Keratinocyte (primary cell): ENCODE results near the gene NEK9. TPM values are rescaled to one million over a fixed set of nuclear protein-coding genes. Genes with fewer than 3 reads are reported as not detected.

ENCODE experiments used
- DNase-seq: peaks from one replicate; pipeline ENCODE4 v3.0.0-alpha.2; 2011; ENCODE audit warnings: low read depth, missing footprints, low spot score
- FAIRE-seq: peaks from 2 replicates; lab custom pipeline; 2011; peaks lifted over from hg19 to GRCh38; lab: Jason Lieb, UNC
- H2AFZ ChIP-seq: 2 replicates; pipeline ENCODE4 v1.6.0; 2012; ENCODE audit warnings: low read length, control low read depth, inconsistent platforms; ENCODE audit not compliant: control insufficient read depth
- H3K27ac ChIP-seq: 2 replicates; pipeline ENCODE4 v1.5.1; 2011; ENCODE audit warnings: low read length; ENCODE audit not compliant: control insufficient read depth, insufficient read depth
- H3K27me3 ChIP-seq: 3 replicates; pipeline ENCODE4 v1.6.0; 2011; ENCODE audit warnings: low read length; ENCODE audit not compliant: control insufficient read depth, insufficient read depth; ENCODE audit errors: extremely low read depth
- H3K36me3 ChIP-seq, 2 experiments: 2 replicates in 1 of 2; 3 replicates in 1 of 2; pipeline ENCODE4 v1.5.1; 2011; ENCODE audit warnings: low read length in 2 of 2, mild to moderate bottlenecking in 1 of 2; ENCODE audit not compliant: control insufficient read depth in 2 of 2, insufficient read depth in 2 of 2; ENCODE audit errors: extremely low read depth in 1 of 2
- H3K4me1 ChIP-seq: 3 replicates; pipeline ENCODE4 v1.5.1; 2011; ENCODE audit warnings: low read length; ENCODE audit not compliant: control insufficient read depth, insufficient read depth; ENCODE audit errors: extremely low read depth
- H3K4me2 ChIP-seq: 3 replicates; pipeline ENCODE4 v1.6.0; 2011; ENCODE audit warnings: low read depth, low read length; ENCODE audit not compliant: control insufficient read depth, insufficient read depth; ENCODE audit errors: extremely low read depth
- H3K4me3 ChIP-seq, 3 experiments: fragments of 200-600 bp in 1 of 3; sonication (generic) in 1 of 3; 2 replicates in 2 of 3; 3 replicates in 1 of 3; pipeline ENCODE4 v1.5.1; 2011 to 2016; ENCODE audit warnings: low read length in 3 of 3, mild to moderate bottlenecking in 3 of 3, control low read depth in 2 of 3, inconsistent platforms in 1 of 3, low read depth in 1 of 3, mixed read lengths in 1 of 3, mixed run types in 1 of 3, moderate library complexity in 1 of 3; ENCODE audit not compliant: control insufficient read depth in 2 of 3, insufficient read depth in 2 of 3; ENCODE audit errors: extremely low read depth in 1 of 3
- H3K79me2 ChIP-seq: 2 replicates; pipeline ENCODE4 v1.6.0; 2012; ENCODE audit warnings: low read length; ENCODE audit not compliant: control insufficient read depth, insufficient read depth
- H3K9ac ChIP-seq: 3 replicates; pipeline ENCODE4 v1.6.0; 2011; ENCODE audit warnings: low read length; ENCODE audit not compliant: control insufficient read depth, insufficient read depth; ENCODE audit errors: extremely low read depth
- H3K9me1 ChIP-seq: 3 replicates; pipeline ENCODE4 v1.6.0; 2011; ENCODE audit warnings: low read length; ENCODE audit not compliant: control insufficient read depth, insufficient read depth; ENCODE audit errors: extremely low read depth
- H3K9me3 ChIP-seq: 2 replicates; pipeline ENCODE4 v1.5.1; 2012; ENCODE audit warnings: low read depth, low read length; ENCODE audit not compliant: control insufficient read depth
- H4K20me1 ChIP-seq: 3 replicates; pipeline ENCODE4 v1.6.0; 2011; ENCODE audit warnings: low read length; ENCODE audit not compliant: control insufficient read depth, insufficient read depth; ENCODE audit errors: extremely low read depth
- EZH2 ChIP-seq: IDR thresholded peaks from one replicate; pipeline ENCODE4 v1.6.1; 2012; ENCODE audit warnings: inconsistent platforms, mild to moderate bottlenecking, low read length, moderate library complexity
- dilution Hi-C: fragments of 300-500 bp; cut with MboI; formaldehyde crosslinking; loops from one replicate; pipeline ENCODE4 v1.7.0; 2020; ENCODE audit warnings: low sequenced_read_pairs; ENCODE audit not compliant: extremely low pct_ligation_motif_present
- polyA plus RNA-seq, 5 experiments: library from polyadenylated mRNA; depleted of rRNA in 3 of 5; stranded (reverse) in 3 of 5; stranded (forward) in 1 of 5; unstranded in 1 of 5; fragments of >200 nt; gene quantifications; 1 replicate in 1 of 5; 2 replicates in 3 of 5; 3 replicates in 1 of 5; pipeline versions ENCODE4 v1.2.1 to v1.2.3, GENCODE V29; 2011 to 2012; ENCODE audit warnings: missing spikeins in 2 of 5, low read depth in 1 of 5, low replicate concordance in 1 of 5
- TF ChIP-seq, protein P1 (sequence below), 3 experiments: IDR thresholded peaks in 1 of 3; conservative IDR thresholded peaks in 1 of 3; optimal IDR thresholded peaks in 1 of 3; 2 replicates in 2 of 3; 3 replicates in 1 of 3; pipeline versions ENCODE3 to v1.5.1; 2011; ENCODE audit warnings: low read length in 3 of 3, mild to moderate bottlenecking in 3 of 3, moderate library complexity in 2 of 3, control low read depth in 1 of 3, inconsistent platforms in 1 of 3; ENCODE audit not compliant: insufficient read depth in 2 of 3; ENCODE audit errors: extremely low read depth in 1 of 3

Gene NEK9
- polyA plus RNA-seq, 1 donor (not counting 4 experiments of a cell fraction or from before 2014, with no cell fraction given), result 43.7 TPM

DNA sequence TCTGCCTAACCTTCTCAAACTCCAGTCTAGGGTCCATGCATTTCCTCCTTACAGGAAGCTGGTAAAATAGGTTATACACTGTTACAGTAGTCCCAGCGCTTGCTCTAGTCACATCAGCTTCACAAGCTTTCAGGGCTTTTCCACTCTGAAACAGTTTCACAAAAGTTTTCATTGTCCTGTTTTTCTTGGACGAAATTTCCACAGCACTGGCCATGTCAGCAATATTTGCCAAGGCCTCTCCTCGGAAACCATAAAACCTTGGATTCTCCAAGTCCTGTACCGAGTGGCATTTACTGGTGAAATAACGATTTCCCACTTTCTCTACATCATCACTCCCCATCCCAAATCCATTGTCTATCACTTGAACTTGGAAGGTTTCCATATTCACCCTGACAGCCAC is 77.7 kb downstream of the NEK9 start:
- dilution Hi-C loops, result no loop called here
- Histone ChIP-seq H3K4me1 (peaks cover 23% of the 10 kb centered on the region), H3K27ac (no peak overlapping the region), H3K4me2 (no peak overlapping the region), H3K9ac (no peak overlapping the region), H3K4me3 (no peak overlapping the region), H3K9me3 (no peaks in the 10 kb centered on the region), H4K20me1 (no peaks in the 10 kb centered on the region), H3K9me1 (no peaks in the 10 kb centered on the region), H3K79me2 (peaks cover 3% of the 10 kb centered on the region), H3K27me3 (no peaks in the 10 kb centered on the region), H3K36me3 (peaks cover 3 to 8% of the 10 kb centered on the region in 2 experiments), H2AFZ (no peak overlapping the region)
- DNase-seq (no peak), FAIRE-seq (no peak)
- TF ChIP-seq EZH2, result no peak
- TF ChIP-seq, protein P1, sequence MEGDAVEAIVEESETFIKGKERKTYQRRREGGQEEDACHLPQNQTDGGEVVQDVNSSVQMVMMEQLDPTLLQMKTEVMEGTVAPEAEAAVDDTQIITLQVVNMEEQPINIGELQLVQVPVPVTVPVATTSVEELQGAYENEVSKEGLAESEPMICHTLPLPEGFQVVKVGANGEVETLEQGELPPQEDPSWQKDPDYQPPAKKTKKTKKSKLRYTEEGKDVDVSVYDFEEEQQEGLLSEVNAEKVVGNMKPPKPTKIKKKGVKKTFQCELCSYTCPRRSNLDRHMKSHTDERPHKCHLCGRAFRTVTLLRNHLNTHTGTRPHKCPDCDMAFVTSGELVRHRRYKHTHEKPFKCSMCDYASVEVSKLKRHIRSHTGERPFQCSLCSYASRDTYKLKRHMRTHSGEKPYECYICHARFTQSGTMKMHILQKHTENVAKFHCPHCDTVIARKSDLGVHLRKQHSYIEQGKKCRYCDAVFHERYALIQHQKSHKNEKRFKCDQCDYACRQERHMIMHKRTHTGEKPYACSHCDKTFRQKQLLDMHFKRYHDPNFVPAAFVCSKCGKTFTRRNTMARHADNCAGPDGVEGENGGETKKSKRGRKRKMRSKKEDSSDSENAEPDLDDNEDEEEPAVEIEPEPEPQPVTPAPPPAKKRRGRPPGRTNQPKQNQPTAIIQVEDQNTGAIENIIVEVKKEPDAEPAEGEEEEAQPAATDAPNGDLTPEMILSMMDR (optimal IDR thresholded peaks at IDR 0.05 in 1 of 3, IDR thresholded peaks at IDR 0.05 in 1 of 3, conservative IDR thresholded peaks at IDR 0.05 in 1 of 3; ENCODE audit: extremely low read depth in 1 of 3, insufficient read depth in 2 of 3, low read length in 3 of 3), result no peak

DNA sequence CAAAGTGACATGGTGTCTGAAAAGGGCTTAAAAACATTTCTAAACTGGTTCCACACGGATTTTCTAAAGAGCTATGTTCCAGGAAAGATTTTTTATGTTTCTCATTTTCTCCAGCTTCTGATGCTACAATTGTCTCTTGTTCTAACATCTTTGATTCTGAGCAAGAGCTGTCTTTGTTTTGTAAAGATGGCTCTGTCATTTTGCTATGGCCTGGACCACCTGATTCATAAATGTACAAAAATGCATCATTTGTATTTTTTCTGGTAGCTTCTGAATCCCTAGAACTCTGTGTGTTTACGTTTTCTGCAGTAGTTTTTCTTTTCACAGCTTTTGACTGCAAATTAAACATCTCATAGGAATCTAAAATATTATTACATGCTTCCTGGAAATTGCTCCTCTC is 78.7 kb downstream of the NEK9 start:
- Histone ChIP-seq H3K9me1 (no peaks in the 10 kb centered on the region), H3K79me2 (peaks cover 3% of the 10 kb centered on the region), H3K36me3 (peaks cover 3 to 8% of the 10 kb centered on the region in 2 experiments), H3K4me1 (peaks cover 18% of the 10 kb centered on the region), H3K9me3 (no peaks in the 10 kb centered on the region), H3K27ac (no peak overlapping the region), H3K27me3 (no peaks in the 10 kb centered on the region), H3K4me3 (no peak overlapping the region), H4K20me1 (no peaks in the 10 kb centered on the region), H3K9ac (no peak overlapping the region), H3K4me2 (no peak overlapping the region), H2AFZ (no peak overlapping the region)
- DNase-seq (no peak), FAIRE-seq (no peak)
- dilution Hi-C loops, result no loop called here
- TF ChIP-seq, protein P1 (optimal IDR thresholded peaks at IDR 0.05 in 1 of 3, IDR thresholded peaks at IDR 0.05 in 1 of 3, conservative IDR thresholded peaks at IDR 0.05 in 1 of 3; ENCODE audit: extremely low read depth in 1 of 3, insufficient read depth in 2 of 3, low read length in 3 of 3), result no peak
- no peak for TF ChIP-seq EZH2
